Nephron (organoid): ENCODE results near the gene MYEF2.

Experiments used
- H3K27ac Mint-ChIP-seq, 3 experiments: 2 replicates each; pipeline ENCODE4 v1.8.0; 2020; ENCODE audit warnings: mixed read lengths in 3 of 3, mild to moderate bottlenecking in 2 of 3, moderate library complexity in 1 of 3
- H3K27me3 Mint-ChIP-seq: 2 replicates; pipeline ENCODE4 v1.8.0; 2021; ENCODE audit warnings: low read depth, mild to moderate bottlenecking, moderate library complexity, mixed read lengths
- H3K36me3 Mint-ChIP-seq: 2 replicates; pipeline ENCODE4 v1.8.0; 2020; ENCODE audit warnings: low read depth, mixed read lengths
- H3K4me1 Mint-ChIP-seq: 2 replicates; pipeline ENCODE4 v1.8.0; 2020; ENCODE audit warnings: mixed read lengths
- H3K4me3 Mint-ChIP-seq, 3 experiments: 2 replicates each; pipeline ENCODE4 v1.8.0; 2020; ENCODE audit warnings: mild to moderate bottlenecking in 3 of 3, mixed read lengths in 3 of 3, moderate library complexity in 2 of 3
- H3K9me3 Mint-ChIP-seq: 2 replicates; pipeline ENCODE4 v1.8.0; 2020; ENCODE audit warnings: mixed read lengths
- TF ChIP-seq, protein P1 (sequence below), 3 experiments: fragments of 200-600 bp; sonication (generic); IDR thresholded peaks; one replicate each; pipeline ENCODE4 v1.5.0; 2021; ENCODE audit warnings: antibody characterized with exemption in 3 of 3; ENCODE audit not compliant: unreplicated experiment in 3 of 3

MYEF2 gene

DNA sequence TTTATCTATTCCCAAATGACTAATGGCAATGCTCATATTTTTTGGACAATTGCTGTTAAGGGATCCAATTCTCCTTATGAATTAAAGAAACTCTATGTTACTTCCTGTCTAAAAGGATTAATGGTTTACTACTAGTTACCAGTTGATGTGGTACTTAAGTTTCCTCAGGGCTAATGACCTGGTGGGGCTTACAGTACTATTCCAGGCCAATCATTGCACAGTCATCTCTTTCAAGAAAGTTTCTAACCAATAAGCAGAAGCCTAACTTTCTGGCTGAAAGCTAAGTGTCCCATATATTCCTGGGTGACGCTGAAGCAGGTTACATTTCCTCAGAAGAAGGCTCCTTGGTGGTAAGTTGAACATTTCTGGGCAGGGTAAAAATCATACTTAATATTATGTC lies 27.9 kb upstream of the MYEF2 start, which contains the start of gene SLC12A1:
Gene SLC12A1, plus strand, starts transcription at position 322 of the 400 bp plus-strand sequence. CDS start 1,418 bp downstream, outside the sequence.
- Mint-ChIP-seq H3K27ac (peak within 1 kb of the TSS in 1 of 3 experiments; percentile 80), H3K4me1 (no peaks in the 10 kb centered on the region), H3K4me3 (peak within 1 kb of the TSS in 1 of 3 experiments; percentile 82), H3K36me3 (no peaks in the 10 kb centered on the region), H3K27me3 (peaks cover 3% of the 10 kb centered on the region), H3K9me3 (no peaks in the 10 kb centered on the region)
- TF ChIP-seq, protein P1, sequence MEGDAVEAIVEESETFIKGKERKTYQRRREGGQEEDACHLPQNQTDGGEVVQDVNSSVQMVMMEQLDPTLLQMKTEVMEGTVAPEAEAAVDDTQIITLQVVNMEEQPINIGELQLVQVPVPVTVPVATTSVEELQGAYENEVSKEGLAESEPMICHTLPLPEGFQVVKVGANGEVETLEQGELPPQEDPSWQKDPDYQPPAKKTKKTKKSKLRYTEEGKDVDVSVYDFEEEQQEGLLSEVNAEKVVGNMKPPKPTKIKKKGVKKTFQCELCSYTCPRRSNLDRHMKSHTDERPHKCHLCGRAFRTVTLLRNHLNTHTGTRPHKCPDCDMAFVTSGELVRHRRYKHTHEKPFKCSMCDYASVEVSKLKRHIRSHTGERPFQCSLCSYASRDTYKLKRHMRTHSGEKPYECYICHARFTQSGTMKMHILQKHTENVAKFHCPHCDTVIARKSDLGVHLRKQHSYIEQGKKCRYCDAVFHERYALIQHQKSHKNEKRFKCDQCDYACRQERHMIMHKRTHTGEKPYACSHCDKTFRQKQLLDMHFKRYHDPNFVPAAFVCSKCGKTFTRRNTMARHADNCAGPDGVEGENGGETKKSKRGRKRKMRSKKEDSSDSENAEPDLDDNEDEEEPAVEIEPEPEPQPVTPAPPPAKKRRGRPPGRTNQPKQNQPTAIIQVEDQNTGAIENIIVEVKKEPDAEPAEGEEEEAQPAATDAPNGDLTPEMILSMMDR (IDR thresholded peaks at IDR 0.05; ENCODE audit: unreplicated experiment in 3 of 3): no peak

DNA sequence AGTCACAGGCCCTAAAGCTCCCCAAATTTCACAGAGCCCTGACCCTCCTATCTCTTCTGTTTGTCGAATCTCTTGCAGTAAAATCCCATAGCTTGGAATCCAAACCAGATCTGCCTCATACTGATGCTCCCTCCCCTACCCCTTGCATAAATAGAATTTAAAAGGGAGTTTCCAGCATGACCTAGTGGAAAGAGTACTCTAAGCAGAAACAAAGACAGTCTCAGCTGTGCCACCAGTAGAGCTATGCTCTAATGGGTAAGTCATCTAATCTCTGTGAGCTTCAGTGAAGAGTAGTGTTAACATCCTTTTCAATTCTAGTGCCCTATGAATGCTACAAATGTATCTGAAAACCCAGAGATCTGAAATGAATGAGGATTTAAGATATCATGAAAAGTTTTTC lies 24.0 kb upstream of the MYEF2 start:
- no peak overlapping the region for H3K27ac Mint-ChIP-seq
- no peaks in the 10 kb centered on the region for H3K9me3 Mint-ChIP-seq
- no peak overlapping the region for H3K4me3 Mint-ChIP-seq
- H3K36me3 Mint-ChIP-seq: no peaks in the 10 kb centered on the region
- TF ChIP-seq, protein P1 (IDR thresholded peaks at IDR 0.05; ENCODE audit: unreplicated experiment in 3 of 3): no peak
- no peaks in the 10 kb centered on the region for H3K4me1 Mint-ChIP-seq
- H3K27me3 Mint-ChIP-seq: peaks cover 14% of the 10 kb centered on the region

DNA sequence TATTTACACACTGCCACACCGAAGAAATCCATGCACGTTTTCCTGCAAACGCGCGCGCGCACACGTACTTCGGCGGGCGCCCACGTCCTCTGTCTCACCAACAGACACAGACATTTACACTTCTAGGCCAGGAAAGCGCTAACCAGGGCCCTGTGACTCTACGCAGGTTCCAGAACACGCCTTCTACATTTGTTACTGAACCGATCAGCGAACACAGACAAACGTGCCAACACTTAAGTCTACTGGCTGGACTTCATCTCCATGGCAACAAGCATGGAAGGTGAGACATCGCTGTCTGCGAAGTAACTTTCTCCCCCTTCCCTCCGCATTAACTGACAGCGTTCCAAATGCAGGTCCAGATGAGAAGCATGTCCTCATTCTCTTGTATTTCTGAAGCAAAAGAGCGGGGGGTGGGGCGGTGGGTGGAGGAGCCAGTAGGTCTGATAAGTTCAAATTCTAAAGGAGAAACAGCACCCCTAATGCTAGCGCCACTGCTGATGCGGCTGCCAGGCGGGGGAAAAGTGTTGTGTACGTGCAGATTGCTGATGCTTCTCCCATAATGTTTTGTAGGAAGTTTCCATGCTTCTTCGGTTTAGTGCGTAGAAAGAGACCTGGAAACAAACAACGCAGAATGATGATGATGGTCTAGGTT lies 13.6 kb upstream of the MYEF2 start, which contains the start of gene CTXN2:
Gene CTXN2, plus strand, starts transcription at position 92 of the 652 bp plus-strand sequence. CDS start 9,636 bp downstream, outside the sequence.
- TF ChIP-seq, protein P1 (IDR thresholded peaks at IDR 0.05; ENCODE audit: unreplicated experiment in 3 of 3): no peak
- Mint-ChIP-seq H3K4me3 (peak within 1 kb of the TSS; percentile 62 to 75 (median 73)), H3K36me3 (no peaks in the 10 kb centered on the region), H3K9me3 (no peaks in the 10 kb centered on the region), H3K4me1 (peaks cover 4% of the 10 kb centered on the region), H3K27me3 (peaks cover 24% of the 10 kb centered on the region), H3K27ac (no peak within 1 kb of the TSS)

DNA sequence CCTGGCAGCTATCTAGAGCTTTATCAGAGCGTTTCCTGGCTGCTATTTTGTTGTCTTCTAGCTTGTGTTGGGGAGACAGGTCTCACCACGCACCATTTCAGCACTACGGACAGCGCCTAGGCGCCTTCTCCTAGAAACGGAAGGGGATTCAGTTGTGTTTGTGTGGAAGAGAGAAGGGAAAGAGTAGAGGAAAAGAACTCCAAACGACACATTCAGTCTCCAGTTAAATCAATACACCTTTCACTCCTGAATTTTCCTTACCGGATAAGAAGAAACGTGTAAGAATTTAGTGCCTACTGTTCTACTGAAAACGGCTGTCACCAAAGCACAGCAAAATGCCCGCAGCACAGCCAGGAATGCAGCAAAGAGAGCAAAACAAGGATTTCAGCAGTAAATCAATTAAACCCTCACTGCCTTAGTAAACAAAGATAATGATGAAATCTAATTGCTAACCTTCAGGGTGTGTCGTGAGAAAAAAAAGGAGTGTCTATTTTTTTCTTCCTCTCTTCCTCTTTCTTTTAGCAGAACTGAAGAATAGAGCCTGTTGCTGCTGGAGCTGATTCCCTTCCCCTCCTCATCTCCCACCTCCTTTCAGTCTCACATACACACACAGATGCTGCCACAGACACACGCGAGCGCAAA lies 13.0 kb upstream of the MYEF2 start:
- peaks cover 24% of the 10 kb centered on the region for H3K27me3 Mint-ChIP-seq
- TF ChIP-seq, protein P1 (IDR thresholded peaks at IDR 0.05; ENCODE audit: unreplicated experiment in 3 of 3): no peak
- H3K4me1 Mint-ChIP-seq: peaks cover 4% of the 10 kb centered on the region
- no peaks in the 10 kb centered on the region for H3K9me3 Mint-ChIP-seq
- peak overlapping the region; percentile 62 to 75 (median 73) for H3K4me3 Mint-ChIP-seq
- H3K36me3 Mint-ChIP-seq: no peaks in the 10 kb centered on the region
- H3K27ac Mint-ChIP-seq: no peak overlapping the region

DNA sequence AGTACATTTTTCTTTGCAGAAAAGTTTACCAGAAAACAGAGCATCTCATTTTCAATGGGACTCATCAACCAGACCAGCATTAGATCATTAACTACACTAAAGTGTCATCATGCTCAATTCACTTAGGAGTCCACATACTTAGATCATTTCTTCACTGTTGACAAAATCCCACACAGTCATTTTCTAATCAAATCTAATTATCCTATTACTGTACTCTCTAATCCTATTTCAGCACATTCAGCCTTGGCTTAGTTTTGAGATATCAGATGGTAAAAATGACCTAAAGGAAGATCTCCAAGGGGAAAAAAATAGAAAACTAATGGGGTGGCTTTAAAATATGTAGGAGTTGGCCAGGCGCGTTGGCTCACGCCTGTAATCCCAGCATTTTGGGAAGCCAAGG lies 8.2 kb upstream of the MYEF2 start:
- TF ChIP-seq, protein P1 (IDR thresholded peaks at IDR 0.05; ENCODE audit: unreplicated experiment in 3 of 3): no peak

More for the DNA sequence above, 8.2 kb upstream of the MYEF2 start:
- Mint-ChIP-seq H3K36me3 (no peaks in the 10 kb centered on the region), H3K27me3 (peaks cover 11% of the 10 kb centered on the region), H3K27ac (no peak overlapping the region), H3K4me1 (no peaks in the 10 kb centered on the region), H3K4me3 (no peak overlapping the region), H3K9me3 (no peaks in the 10 kb centered on the region)
